ENCODE measurements around the gene CFAP46.

Gene CFAP46

GRCh38 chr10:132942101-132943057, at the start of gene CFAP46:
Gene CFAP46 (minus strand): TSS chr10:132942570. CDS start chr10:132942484, 86 bp downstream.
- TF ChIP-seq CTCF (IDR thresholded peaks at IDR 0.05; ENCODE audit: low read length, missing control alignments): no peak
- DNase-seq (ENCODE audit: low read depth): peak; percentile 63
- H3K4me3 ChIP-seq (replicated peaks; ENCODE audit: low read depth, low read length): peak within 1 kb of the TSS; percentile 57

GRCh38 chr10:132991706-132992432, 49.5 kb upstream of the CFAP46 start:
- no peak overlapping the region for H3K4me3 ChIP-seq (replicated peaks; ENCODE audit: low read depth, low read length)
- DNase-seq (ENCODE audit: low read depth): no peak
- no peak for TF ChIP-seq CTCF (IDR thresholded peaks at IDR 0.05; ENCODE audit: low read length, missing control alignments)

- TF ChIP-seq CTCF (IDR thresholded peaks at IDR 0.05; ENCODE audit: low read length, missing control alignments): no peak
- no peak overlapping the region for H3K4me3 ChIP-seq (replicated peaks; ENCODE audit: low read depth, low read length)
- no peak for DNase-seq (ENCODE audit: low read depth)
These were observed 48.5 kb upstream of the CFAP46 start for GRCh38 chr10:132990684-132991545.

- no peak overlapping the region for H3K4me3 ChIP-seq (replicated peaks; ENCODE audit: low read depth, low read length)
- DNase-seq (ENCODE audit: low read depth): no peak
- no peak for TF ChIP-seq CTCF (IDR thresholded peaks at IDR 0.05; ENCODE audit: low read length, missing control alignments)
These were observed 47.4 kb upstream of the CFAP46 start for GRCh38 chr10:132989476-132990415.

GRCh38 chr10:132988988-132989387, 46.6 kb upstream of the CFAP46 start:
- no peak for DNase-seq (ENCODE audit: low read depth)
- no peak for TF ChIP-seq CTCF (IDR thresholded peaks at IDR 0.05; ENCODE audit: low read length, missing control alignments)
- no peak overlapping the region for H3K4me3 ChIP-seq (replicated peaks; ENCODE audit: low read depth, low read length)

Measured in fibroblast of pulmonary artery (primary cell).